GM18907 (cell line): ENCODE results near the gene MAMDC2.
"Not testable (repeated sequence)": the region's sequence is repeated elsewhere in the genome, so short reads cannot be mapped to it uniquely, and the experiment has no call there.

Experiments used
- ATAC-seq: cut with Tn5 transposase; IDR thresholded peaks from one replicate; pipeline ENCODE4 v1.9.1; 2021; ENCODE audit warnings: mild to moderate bottlenecking, moderate library complexity; ENCODE audit not compliant: unreplicated experiment

Gene MAMDC2

GRCh38 chr9:70172532-70172931 lies 128.9 kb downstream of the MAMDC2 start:
- no peak for ATAC-seq

- ATAC-seq, result no peak
These were observed 133.5 kb downstream of the MAMDC2 start for GRCh38 chr9:70177121-70177520.

GRCh38 chr9:70192707-70193106 lies 149.1 kb downstream of the MAMDC2 start:
- ATAC-seq, result no peak

GRCh38 chr9:70195456-70195855 lies 151.8 kb downstream of the MAMDC2 start:
- ATAC-seq, result no peak

GRCh38 chr9:70197216-70198044 lies 153.8 kb downstream of the MAMDC2 start:
- ATAC-seq, result no peak

- not testable (repeated sequence) for ATAC-seq
These were observed 161.1 kb downstream of the MAMDC2 start for GRCh38 chr9:70204743-70205142.

DNA sequence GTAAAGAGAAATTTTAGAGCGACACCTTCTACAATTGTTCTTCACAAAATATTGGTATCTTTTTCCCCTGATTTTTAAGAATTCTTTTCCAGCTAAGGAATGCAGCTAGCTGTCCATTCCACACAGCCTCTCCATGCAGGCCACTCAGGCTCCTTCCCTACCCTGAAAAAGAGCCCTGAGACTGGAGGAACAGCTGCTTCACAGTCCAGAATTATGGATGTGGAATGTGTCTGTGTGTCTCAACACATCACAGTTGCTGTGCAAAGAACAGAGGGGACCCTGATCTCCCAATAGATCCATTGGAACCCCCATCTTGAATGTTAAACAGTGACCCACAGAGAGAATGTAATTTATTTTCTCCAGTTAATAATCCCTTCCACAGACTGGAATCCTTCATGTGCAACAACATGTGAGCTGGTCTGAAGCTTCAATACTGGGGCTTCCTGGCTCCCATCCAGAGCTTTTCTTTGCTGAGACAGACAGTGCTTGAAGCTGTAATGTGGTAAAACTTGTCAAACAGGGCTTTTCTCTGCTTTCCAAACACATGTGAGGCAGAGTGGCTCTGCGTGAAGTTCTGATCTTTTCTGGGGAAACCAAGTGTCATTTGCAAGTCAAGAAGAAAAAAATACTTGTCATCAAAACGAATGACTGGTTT lies 161.8 kb downstream of the MAMDC2 start:
- ATAC-seq, result no peak

GRCh38 chr9:70217029-70217428 lies 173.4 kb downstream of the MAMDC2 start:
- ATAC-seq, result no peak

- ATAC-seq, result no peak
These were observed 175.1 kb downstream of the MAMDC2 start for GRCh38 chr9:70218767-70219166.

DNA sequence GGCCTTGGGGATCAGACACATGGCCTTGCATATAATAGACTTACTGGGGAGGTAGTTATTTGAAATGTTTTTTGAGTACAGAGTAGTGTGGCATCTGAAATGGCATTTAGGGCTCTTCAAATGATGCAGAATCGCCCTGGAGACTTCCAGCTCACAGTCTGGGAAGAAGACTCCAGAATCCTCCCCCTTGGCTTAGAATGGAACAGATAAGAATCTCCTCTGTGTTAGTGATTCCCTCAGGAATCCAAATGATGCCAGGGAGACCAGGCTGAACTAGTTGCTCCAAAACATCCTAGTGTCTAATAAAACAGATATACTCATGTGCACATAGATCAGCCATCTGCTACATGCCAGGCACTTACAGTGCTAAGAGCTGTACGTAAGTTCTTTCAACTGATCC lies 176.6 kb downstream of the MAMDC2 start:
- ATAC-seq, result no peak

- no peak for ATAC-seq
These were observed 178.7 kb downstream of the MAMDC2 start for GRCh38 chr9:70222354-70222753.

DNA sequence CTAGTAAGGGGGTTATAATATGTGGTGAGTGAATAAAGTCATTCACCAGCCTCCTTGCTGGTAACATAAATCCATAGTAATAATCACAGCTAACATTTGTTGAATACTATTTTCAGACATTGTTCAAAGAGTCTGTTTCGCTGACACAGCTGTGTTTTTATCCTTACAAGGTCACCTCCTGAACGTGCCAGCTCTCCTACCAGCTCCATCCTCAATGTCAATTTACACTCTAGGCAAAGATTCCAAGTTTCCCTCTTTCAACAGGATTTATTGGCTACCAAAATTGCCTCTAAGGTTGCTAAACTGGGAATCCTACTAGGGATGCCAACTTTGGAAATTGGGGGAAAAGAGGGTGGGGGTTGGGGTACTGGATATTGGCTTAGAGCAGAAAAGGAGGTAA lies 184.5 kb downstream of the MAMDC2 start:
- no peak for ATAC-seq

GRCh38 chr9:70228611-70229010 lies 185.0 kb downstream of the MAMDC2 start:
- ATAC-seq, result no peak

GRCh38 chr9:70229026-70229425 lies 185.4 kb downstream of the MAMDC2 start:
- ATAC-seq, result no peak

DNA sequence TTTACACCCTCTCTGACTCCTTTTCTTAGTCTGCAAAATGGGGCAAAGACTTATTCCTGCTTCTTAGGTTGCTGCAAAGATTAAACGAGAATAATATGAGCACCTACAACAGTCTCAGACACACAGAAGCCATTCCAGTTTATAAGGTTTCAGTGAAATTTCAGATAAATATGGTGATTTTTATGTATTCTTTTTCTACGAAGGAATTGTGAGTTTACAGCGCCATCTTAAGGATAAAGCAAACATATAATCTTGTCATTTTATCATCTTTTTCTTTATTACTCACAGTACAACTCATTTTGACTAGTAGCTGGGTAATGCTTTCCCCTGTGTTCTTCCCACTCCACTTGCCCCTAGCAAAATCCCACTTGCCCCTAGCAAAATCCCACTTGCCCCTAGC lies 185.9 kb downstream of the MAMDC2 start:
- ATAC-seq, result no peak

- ATAC-seq, result no peak
These were observed 188.8 kb downstream of the MAMDC2 start for GRCh38 chr9:70232476-70232875.

DNA sequence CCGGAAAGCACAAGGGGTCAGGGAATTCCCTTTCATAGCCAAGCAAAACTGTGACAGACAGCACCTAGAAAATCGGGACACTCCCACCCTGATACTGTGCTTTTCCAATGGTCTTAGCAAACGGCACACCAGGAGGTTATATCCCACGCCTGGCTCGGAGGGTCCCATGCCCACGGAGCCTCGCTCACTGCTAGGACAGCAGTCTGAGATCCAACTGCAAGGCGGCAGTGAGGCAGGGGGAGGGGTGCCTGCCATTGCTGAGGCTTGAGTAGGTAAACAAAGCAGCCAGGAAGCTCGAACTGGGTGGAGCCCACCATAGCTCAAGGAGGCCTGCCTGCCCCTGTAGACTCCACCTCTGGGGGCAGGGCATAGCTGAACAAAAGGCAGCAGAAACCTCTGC lies 190.6 kb downstream of the MAMDC2 start:
- not testable (repeated sequence) for ATAC-seq

DNA sequence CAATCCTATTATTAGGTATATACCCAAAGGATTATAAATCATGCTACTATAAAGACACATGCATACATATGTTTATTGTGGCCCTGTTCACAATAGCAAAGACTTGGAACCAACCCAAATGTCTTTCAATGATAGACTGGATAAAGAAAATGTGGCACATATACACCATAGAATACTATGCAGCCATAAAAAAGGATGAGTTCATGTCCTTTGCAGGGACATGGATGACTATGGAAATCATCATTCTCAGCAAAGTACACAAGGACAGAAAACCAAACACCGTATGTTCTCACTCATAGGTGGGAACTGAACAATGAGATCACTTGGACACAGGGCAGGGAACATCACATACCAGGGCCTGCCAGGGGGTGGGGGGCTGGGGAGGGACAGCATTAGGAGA lies 202.3 kb downstream of the MAMDC2 start:
- ATAC-seq, result not testable (repeated sequence)

DNA sequence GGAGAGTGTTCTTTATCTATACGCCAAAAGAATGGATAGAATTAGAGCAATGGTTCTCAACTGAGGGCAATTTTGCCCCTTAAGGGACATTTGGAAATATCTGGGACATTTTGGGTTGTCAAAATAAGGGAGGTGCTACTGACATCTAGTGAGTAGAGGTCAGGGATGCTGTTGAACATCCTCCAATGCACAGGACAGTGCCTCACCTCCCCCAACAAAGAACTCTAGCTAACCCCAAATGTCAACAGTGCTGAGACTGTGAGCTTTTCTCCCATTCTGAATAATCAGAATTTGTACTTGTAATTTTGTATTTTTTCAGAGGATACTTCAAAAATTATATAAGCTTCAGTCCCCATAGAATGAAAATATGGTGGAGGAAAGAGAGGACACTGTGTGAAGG lies 206.6 kb downstream of the MAMDC2 start:
- no peak for ATAC-seq

DNA sequence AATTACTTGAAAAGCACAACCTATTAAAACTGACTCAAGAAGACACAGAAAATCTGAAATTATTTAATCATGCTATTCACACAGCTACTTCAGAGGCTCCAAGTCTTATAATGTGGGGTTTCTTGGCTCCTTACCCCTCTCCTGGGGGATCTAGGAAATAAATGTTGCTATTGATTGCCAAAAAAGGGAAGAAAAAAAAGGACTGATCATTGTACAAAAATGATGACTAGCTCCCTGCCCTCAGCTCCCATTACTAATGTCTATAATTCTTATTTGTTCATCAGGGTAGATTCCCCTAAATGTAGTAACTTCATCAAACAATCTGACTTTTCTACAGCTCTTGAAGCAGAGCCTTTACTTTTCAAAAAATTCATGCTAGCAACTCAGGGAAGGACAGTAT lies 211.8 kb downstream of the MAMDC2 start:
- ATAC-seq, result no peak

GRCh38 chr9:70256123-70256551 lies 212.5 kb downstream of the MAMDC2 start:
- ATAC-seq, result no peak

GRCh38 chr9:70257502-70257901 lies 213.9 kb downstream of the MAMDC2 start:
- no peak for ATAC-seq
